Adrenal gland (tissue), 12 donors: Measurements from ENCODE around the gene TAF1B. TPM values are rescaled to one million over a fixed set of nuclear protein-coding genes. Genes with fewer than 3 reads are reported as not detected.

ENCODE experiments used
- DNase-seq, 7 donors: peaks; one replicate each; pipeline ENCODE4 v3.0.0-alpha.2; 2019 to 2020
- H3K27ac ChIP-seq, 5 donors: fragments of 200-600 bp; sonication (generic) in 4 of 5; 1 replicate in 3 of 5; 2 replicates in 2 of 5; pipeline versions ENCODE4 v1.5.1 to v1.8.0; 2016 to 2020; ENCODE audit warnings: mild to moderate bottlenecking in 1 of 5
- H3K27me3 ChIP-seq: fragments of 200-600 bp; 2 replicates; pipeline ENCODE4 v1.8.0; 2021
- H3K36me3 ChIP-seq, 2 donors: fragments of 200-600 bp; replicated peaks in 1 of 2; 1 replicate in 1 of 2; 2 replicates in 1 of 2; pipeline versions ENCODE4 v1.5.1 to v1.8.0; 2018 to 2022
- H3K4me1 ChIP-seq, 2 donors: fragments of 200-600 bp; replicated peaks in 1 of 2; 1 replicate in 1 of 2; 2 replicates in 1 of 2; pipeline versions ENCODE4 v1.5.1 to v1.8.0; 2018 to 2021
- H3K4me3 ChIP-seq, 4 donors: fragments of 200-600 bp; sonication (generic) in 3 of 4; one replicate each; pipeline ENCODE4 v1.5.1; 2016 to 2018
- H3K9me3 ChIP-seq, 3 donors: fragments of 200-600 bp; sonication (generic) in 1 of 3; replicated peaks in 1 of 3; 1 replicate in 2 of 3; 2 replicates in 1 of 3; pipeline versions ENCODE4 v1.5.1 to v1.8.0; 2016 to 2021
- POLR2A ChIP-seq, 2 donors: fragments of 450-650 bp; IDR thresholded peaks; one replicate each; pipeline ENCODE4 v1.6.1; 2017; ENCODE audit warnings: antibody characterized with exemption in 2 of 2, mild to moderate bottlenecking in 2 of 2, moderate library complexity in 1 of 2
- WGBS, 4 donors: extraction: QIAGEN DNeasy Blood & Tissue Kit in 2 of 4; methylation state at CpG; one replicate each; pipeline versions ENCODE4 v1.1.5 to v1.1.7; 2013 to 2017; 5-methylcytosine and 5-hydroxymethylcytosine counted together
- intact Hi-C, 2 donors: fragments of 100-400 bp; cut with DNase I; formaldehyde crosslinking; loops; one replicate each; pipeline versions ENCODE4 v1.14.1 to v1.15.0; 2022 to 2023
- polyA plus RNA-seq, 3 donors: library from polyadenylated mRNA; stranded (reverse); fragments of 200-250 nt in 2 of 3; fragments of 350-450 nt in 1 of 3; fragmentation: Illumina TruSeq in 1 of 3; extraction: RNeasy Lipid Tissue Mini Kit (QIAGEN cat#74804) in 1 of 3; gene quantifications; one replicate each; pipeline ENCODE4 v1.2.3, GENCODE V29; 2013 to 2014
- total RNA-seq, 9 donors: library from RNA; depleted of rRNA in 4 of 9; stranded (reverse); fragments of >200 nt in 4 of 9; fragments of 120-200 nt in 1 of 9; fragmentation: NEBNext Ultra II Directional in 1 of 9; extraction: Animal tissue kit (Norgen Biotek cat#: 25700) in 1 of 9; gene quantifications; one replicate each; pipeline versions ENCODE4 v1.1.0 to v1.2.4, GENCODE V29; 2013 to 2023
- TF ChIP-seq, protein P1 (sequence below), 6 experiments: fragments of 450-650 bp in 4 of 6; fragments of 200-600 bp in 2 of 6; sonication (generic) in 1 of 6; IDR thresholded peaks; 1 replicate in 5 of 6; 2 replicates in 1 of 6; pipeline versions ENCODE4 v1.5.1 to v1.8.0; 2016 to 2021; ENCODE audit warnings: antibody characterized with exemption in 6 of 6, mild to moderate bottlenecking in 2 of 6, moderate library complexity in 1 of 6
- donor health status: healthy with polysubstance abuse.
- donor health status: Bipolar disorder and iron deficiency.
- donor health status: DM: yes; HTN: yes; CAD: no.
- donor health status: DM: no; HTN: no; CAD: no.
- donor health status: DM: no; HTN: no; CAD: no.
- donor health status: DM: yes; HTN: yes; CAD: no.

The TAF1B gene
- total and polyA plus RNA-seq, 12 donors = 3.1 to 21.6 (median 14.9) TPM

DNA sequence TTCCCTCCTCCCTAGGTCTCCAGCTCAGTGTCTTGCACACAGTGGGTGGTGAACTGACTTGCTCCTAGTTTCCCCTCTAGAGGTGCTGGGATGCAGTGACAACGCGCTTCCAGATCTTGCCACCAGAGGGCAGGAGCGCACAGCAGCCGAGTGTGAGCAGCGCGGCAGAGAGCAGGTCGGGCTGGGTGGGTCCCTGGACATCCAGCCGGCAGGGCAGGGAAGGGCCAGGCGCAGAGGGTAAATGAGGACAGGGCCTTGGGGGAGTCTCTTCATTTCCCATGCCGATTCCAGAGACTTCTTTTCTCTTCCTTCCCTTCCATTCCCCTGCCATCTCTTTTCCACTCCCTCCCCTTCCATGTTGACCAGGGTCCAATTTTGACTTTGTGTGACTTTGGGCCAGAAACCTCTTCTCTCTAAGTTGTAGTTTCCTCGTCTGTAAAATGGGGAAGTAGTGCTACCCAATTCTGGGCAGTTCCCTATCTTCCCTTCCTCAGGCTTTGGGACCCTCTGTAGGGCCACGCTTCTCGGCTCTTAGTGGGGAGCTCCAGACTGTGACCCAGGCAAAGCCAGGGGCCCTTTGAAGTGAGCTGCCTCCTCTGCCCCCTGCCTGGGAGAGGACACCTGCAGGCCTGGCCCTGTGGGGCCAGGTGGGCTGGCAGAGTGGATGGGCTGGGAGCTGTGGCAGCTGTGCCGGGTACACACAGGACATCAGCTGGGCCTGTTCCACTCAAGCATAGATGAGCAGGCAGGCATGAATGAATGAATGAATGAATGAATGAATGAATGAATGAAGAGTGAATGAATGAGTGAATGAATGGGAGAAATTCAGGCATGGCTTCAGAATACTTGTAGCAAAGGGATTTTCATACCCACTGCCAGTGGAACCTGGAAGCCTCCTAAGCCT lies 43.3 kb upstream of the TAF1B start:
- no peak overlapping the region for H3K4me3 ChIP-seq
- peak; percentile 75 to 92 (median 82) for DNase-seq
- TF ChIP-seq POLR2A (IDR thresholded peaks at IDR 0.05) = no peak
- TF ChIP-seq, protein P1, sequence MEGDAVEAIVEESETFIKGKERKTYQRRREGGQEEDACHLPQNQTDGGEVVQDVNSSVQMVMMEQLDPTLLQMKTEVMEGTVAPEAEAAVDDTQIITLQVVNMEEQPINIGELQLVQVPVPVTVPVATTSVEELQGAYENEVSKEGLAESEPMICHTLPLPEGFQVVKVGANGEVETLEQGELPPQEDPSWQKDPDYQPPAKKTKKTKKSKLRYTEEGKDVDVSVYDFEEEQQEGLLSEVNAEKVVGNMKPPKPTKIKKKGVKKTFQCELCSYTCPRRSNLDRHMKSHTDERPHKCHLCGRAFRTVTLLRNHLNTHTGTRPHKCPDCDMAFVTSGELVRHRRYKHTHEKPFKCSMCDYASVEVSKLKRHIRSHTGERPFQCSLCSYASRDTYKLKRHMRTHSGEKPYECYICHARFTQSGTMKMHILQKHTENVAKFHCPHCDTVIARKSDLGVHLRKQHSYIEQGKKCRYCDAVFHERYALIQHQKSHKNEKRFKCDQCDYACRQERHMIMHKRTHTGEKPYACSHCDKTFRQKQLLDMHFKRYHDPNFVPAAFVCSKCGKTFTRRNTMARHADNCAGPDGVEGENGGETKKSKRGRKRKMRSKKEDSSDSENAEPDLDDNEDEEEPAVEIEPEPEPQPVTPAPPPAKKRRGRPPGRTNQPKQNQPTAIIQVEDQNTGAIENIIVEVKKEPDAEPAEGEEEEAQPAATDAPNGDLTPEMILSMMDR (IDR thresholded peaks at IDR 0.05) = peak; percentile 90 to 97 (median 92)
- H3K4me1 ChIP-seq = no peaks in the 10 kb centered on the region
- no peaks in the 10 kb centered on the region for H3K27me3 ChIP-seq
- intact Hi-C loops = loop anchor here in 1 of 2 donors (5.0 kb wide), 1 partner anchor 637 kb away; no protein-coding TSS in a partner anchor
- no peak overlapping the region for H3K27ac ChIP-seq
- H3K9me3 ChIP-seq = no peaks in the 10 kb centered on the region
- H3K36me3 ChIP-seq = no peaks in the 10 kb centered on the region
- 20 to 30% (median 22%) methylated on average over 9 to 14 of the region's 14 CpGs for WGBS, 4 donors

DNA sequence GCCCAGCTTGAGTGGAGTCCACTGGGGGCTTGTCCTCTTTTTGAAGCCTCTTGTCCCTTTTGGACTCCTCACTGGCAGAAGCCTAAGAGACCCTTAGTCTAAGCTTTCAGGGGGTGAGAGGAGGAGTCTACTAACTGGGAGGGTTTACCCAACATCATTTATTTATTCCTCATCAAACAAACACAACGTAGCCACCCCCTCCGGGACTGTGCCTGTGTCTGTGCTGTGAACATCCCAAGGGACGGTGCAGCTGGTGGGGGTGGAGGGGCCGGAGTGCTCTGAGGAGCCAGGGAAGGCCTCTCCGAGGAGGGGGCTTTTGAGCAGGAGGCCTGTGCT lies 42.7 kb upstream of the TAF1B start:
- no peak for TF ChIP-seq POLR2A (IDR thresholded peaks at IDR 0.05)
- TF ChIP-seq, protein P1 (IDR thresholded peaks at IDR 0.05) = no peak
- DNase-seq = no peak
- Histone ChIP-seq H3K27ac (no peak overlapping the region), H3K4me3 (no peak overlapping the region), H3K4me1 (no peaks in the 10 kb centered on the region), H3K9me3 (no peaks in the 10 kb centered on the region), H3K27me3 (no peaks in the 10 kb centered on the region), H3K36me3 (no peaks in the 10 kb centered on the region)
- WGBS, 4 donors = 79 to 89% (median 84%) methylated on average over 5 of the region's 5 CpGs
- intact Hi-C loops = no loop called here

DNA sequence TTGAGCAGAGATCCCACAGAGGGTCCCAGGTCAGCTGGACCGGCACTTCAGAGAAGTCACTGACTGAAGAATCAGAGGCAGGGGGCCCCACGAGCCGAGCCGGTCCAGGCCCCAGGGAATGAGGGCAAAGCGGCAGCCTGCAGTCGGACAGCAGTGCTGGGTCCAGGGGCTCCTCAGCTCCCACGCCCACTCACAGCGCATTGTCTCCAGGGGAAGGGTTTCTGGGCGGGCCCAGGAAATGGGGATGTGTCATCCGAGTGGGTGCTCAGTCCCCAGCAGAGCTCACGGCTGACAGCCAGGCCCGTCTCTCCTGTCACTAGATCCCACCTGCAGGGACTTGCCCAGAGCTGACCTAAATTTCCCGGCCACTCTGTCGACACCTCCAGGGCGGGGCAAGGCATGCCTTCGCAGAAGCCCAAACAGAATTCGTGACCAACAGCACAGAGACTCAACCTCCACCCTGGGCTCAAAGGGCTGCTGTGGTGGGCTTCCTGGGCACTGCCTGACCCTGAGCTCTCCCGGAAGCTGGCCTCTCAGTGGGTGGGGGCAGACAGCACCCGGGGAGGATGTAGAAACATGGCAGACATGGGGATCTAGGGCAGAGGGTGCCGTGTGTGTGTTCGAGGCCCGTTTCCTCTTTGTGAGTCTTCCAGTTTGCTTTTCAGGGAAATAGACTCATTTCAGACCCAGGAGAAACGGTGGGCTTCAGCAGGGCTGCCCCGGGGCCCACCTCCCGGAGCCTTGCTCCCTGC lies 42.1 kb upstream of the TAF1B start:
- Histone ChIP-seq H3K36me3 (no peaks in the 10 kb centered on the region), H3K27me3 (no peaks in the 10 kb centered on the region), H3K9me3 (no peaks in the 10 kb centered on the region), H3K4me3 (no peak overlapping the region), H3K27ac (no peak overlapping the region), H3K4me1 (no peaks in the 10 kb centered on the region)
- WGBS, 4 donors = 74 to 83% (median 79%) methylated on average over 12 to 25 of the region's 25 CpGs
- peak in 1 of 7 donors; percentile 46 for DNase-seq
- TF ChIP-seq, protein P1 (IDR thresholded peaks at IDR 0.05) = no peak
- TF ChIP-seq POLR2A (IDR thresholded peaks at IDR 0.05) = no peak
- intact Hi-C loops = no loop called here

DNA sequence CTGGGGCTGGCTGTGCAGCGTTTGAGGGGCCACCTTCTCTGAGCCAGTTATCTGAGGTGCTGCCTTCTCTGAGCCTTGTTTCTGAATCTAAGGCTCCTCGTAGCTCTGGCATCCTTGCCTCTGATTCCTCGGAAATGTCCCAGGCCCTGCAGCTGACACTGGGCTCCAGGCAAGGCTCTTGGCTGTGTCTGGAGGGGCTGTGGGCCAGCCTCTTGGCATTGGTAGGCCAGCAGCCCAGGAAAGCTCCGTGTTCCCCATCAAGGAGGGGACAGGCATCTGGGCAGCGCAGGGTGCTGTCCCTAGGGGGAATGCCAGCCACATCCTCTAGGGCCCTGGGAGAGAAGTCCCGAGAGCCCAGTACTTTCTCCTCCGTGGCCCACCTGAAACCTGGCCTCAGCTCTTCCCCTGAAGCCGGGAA lies 40.7 kb upstream of the TAF1B start:
- Histone ChIP-seq H3K9me3 (no peaks in the 10 kb centered on the region), H3K27me3 (no peaks in the 10 kb centered on the region), H3K4me3 (no peak overlapping the region), H3K27ac (no peak overlapping the region), H3K36me3 (no peaks in the 10 kb centered on the region), H3K4me1 (no peaks in the 10 kb centered on the region)
- 83 to 92% (median 89%) methylated on average over 5 to 8 of the region's 8 CpGs for WGBS, 4 donors
- intact Hi-C loops = no loop called here
- no peak for TF ChIP-seq POLR2A (IDR thresholded peaks at IDR 0.05)
- TF ChIP-seq, protein P1 (IDR thresholded peaks at IDR 0.05) = no peak
- no peak for DNase-seq
